ENCODE measurements around the gene OAF.

OAF gene

GRCh38 chr11:120191058-120191457 lies 19.8 kb upstream of the OAF start:
- Histone ChIP-seq H3K4me1 (peaks cover 24% of the 10 kb centered on the region), H3K27ac (no peak overlapping the region), H3K36me3 (no peaks in the 10 kb centered on the region)

DNA sequence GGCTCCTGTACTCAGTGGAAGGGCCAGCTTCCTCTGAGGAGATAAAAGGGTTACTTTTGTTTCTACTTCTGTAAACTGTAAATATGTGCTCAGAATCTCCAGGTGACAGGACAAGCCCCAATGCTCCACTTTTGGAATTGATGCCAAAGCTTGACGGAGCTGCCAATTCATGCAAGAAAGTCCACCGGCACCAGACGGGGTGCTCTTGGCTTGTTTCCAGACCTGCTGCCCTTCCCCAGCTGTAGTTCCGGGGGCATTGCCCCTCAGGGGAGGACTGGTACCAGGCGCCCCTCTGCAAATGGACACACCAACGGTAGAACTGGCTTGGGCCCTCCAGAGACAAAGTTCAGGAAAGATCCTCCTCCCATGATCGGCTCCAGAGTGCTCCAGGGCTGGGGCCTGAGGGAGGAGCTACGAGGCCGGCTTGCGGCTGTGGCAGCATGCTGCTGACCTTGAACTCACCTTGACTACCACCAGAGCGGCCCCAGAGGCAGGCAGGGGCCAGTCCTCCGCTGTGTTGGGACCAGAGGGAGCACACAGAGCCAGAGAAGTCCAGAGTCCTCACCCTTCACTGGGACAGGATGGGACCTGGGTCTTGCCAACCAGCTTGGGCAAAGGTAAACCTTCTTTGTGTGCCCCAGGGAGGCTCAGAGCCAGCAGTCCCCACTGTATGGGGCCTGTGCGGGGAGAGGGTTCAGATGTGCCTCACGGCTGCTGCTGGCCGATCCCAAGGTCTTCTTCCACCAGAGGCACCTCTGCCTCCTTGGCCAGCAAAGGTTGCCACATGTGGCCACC lies 17.8 kb upstream of the OAF start:
- no peak overlapping the region for H3K4me2 ChIP-seq
- peaks cover 5% of the 10 kb centered on the region; the same call in 1 of the 2 replicates for H3K27me3 ChIP-seq
- H3K4me3 ChIP-seq, result no peak overlapping the region

More at GRCh38 chr11:120191058-120191457, 19.8 kb upstream of the OAF start:
- H3K27me3 ChIP-seq, result no peaks in the 10 kb centered on the region
- H3K4me2 ChIP-seq, result no peak overlapping the region
- H3K9ac ChIP-seq, result no peak overlapping the region
- H4K20me1 ChIP-seq, result no peaks in the 10 kb centered on the region
- no peaks in the 10 kb centered on the region for H3K9me3 ChIP-seq
- no peak overlapping the region for H3K4me3 ChIP-seq
- no peak for TF ChIP-seq Cebpa-rat (IDR thresholded peaks at IDR 0.05)

DNA sequence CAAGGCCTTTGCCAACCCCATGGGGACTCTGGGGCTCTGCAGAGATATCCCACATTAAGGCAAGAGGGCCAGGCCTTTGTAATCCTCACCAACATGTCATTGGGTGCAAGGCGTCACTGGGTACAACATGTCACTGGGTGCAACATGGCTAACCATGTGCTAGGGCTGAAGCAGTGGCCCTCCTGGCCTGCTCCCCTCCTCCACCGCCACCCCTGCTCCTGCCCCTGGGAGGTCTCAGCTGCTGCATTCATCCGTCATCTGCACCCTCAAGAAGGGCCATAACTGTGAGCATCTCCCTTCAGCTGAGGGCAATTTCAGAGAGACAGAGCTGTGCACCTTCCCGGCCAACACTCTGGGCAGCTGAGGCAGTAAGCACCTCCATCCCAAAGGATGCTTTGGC lies 16.7 kb upstream of the OAF start:
- Histone ChIP-seq H4K20me1 (no peaks in the 10 kb centered on the region), H3K27ac (no peak overlapping the region), H3K4me2 (no peak overlapping the region), H3K27me3 (peaks cover 5% of the 10 kb centered on the region; the same call in 1 of the 2 replicates), H3K4me1 (peaks cover 11% of the 10 kb centered on the region; the same call in 1 of the 2 replicates), H3K4me3 (no peak overlapping the region), H3K9me3 (no peaks in the 10 kb centered on the region), H3K9ac (no peak overlapping the region), H3K36me3 (no peaks in the 10 kb centered on the region)
- TF ChIP-seq Cebpa-rat (IDR thresholded peaks at IDR 0.05), result no peak

More for the DNA sequence above, 17.8 kb upstream of the OAF start:
- no peak for TF ChIP-seq Cebpa-rat (IDR thresholded peaks at IDR 0.05)
- H3K9ac ChIP-seq, result no peak overlapping the region
- no peaks in the 10 kb centered on the region for H4K20me1 ChIP-seq
- no peaks in the 10 kb centered on the region for H3K9me3 ChIP-seq
- no peaks in the 10 kb centered on the region for H3K36me3 ChIP-seq
- peaks cover 11% of the 10 kb centered on the region; the same call in 1 of the 2 replicates for H3K4me1 ChIP-seq
- no peak overlapping the region for H3K27ac ChIP-seq

- Histone ChIP-seq H3K4me1 (peaks cover 16% of the 10 kb centered on the region; the same call in 1 of the 2 replicates), H3K4me2 (peak overlapping the region; percentile 13), H3K27ac (no peak overlapping the region), H4K20me1 (no peaks in the 10 kb centered on the region), H3K4me3 (no peak overlapping the region), H3K9ac (no peak overlapping the region), H3K36me3 (no peaks in the 10 kb centered on the region), H3K9me3 (no peaks in the 10 kb centered on the region), H3K27me3 (peaks cover 5% of the 10 kb centered on the region; the same call in 1 of the 2 replicates)
- no peak for TF ChIP-seq Cebpa-rat (IDR thresholded peaks at IDR 0.05)
These were observed 15.1 kb upstream of the OAF start for GRCh38 chr11:120195601-120196320.

GRCh38 chr11:120196826-120197225 lies 14.0 kb upstream of the OAF start:
- no peak for TF ChIP-seq Cebpa-rat (IDR thresholded peaks at IDR 0.05)
- Histone ChIP-seq H4K20me1 (no peaks in the 10 kb centered on the region), H3K27me3 (peaks cover 5% of the 10 kb centered on the region; the same call in 1 of the 2 replicates)

DNA sequence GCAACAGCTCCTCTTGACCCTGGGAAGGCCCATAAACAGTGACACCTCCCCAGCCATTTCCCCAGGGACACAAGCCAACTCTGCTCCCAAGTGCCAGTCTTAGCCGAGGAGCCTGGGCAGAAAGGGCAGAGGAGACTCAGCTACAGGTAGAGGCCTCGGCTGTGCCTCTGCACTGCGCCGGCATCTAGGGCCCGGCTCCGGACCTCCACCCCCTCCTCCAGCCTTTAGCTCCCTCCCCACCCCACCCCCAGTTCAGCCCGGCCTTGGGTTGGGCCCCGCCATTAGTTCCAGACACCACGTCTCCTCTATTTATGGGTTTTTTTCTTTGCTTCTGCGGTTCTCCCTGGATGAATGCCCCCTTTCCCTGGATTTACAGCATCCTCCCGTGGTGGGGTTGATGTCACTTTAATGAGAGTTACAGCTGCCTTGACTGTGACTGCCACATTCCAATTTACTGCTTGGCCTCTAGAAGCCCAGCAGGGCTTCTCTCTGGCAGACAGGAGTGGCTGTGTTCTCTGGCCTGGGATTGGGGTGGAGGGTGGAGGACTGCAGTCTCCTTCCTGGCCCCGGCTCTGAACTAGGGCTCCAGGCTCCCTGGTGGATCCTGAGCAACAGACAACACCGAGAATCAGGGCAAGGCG lies 13.5 kb upstream of the OAF start:
- Histone ChIP-seq H3K9ac (no peak overlapping the region), H3K27me3 (peaks cover 5% of the 10 kb centered on the region; the same call in 1 of the 2 replicates), H3K4me2 (no peak overlapping the region), H3K27ac (no peak overlapping the region), H3K36me3 (no peaks in the 10 kb centered on the region), H3K4me1 (peaks cover 17% of the 10 kb centered on the region; the same call in 1 of the 2 replicates), H3K9me3 (no peaks in the 10 kb centered on the region), H4K20me1 (no peaks in the 10 kb centered on the region), H3K4me3 (no peak overlapping the region)
- TF ChIP-seq Cebpa-rat (IDR thresholded peaks at IDR 0.05), result no peak

More at GRCh38 chr11:120196826-120197225, 14.0 kb upstream of the OAF start:
- no peak overlapping the region for H3K27ac ChIP-seq
- no peak overlapping the region for H3K9ac ChIP-seq
- H3K4me2 ChIP-seq, result no peak overlapping the region
- no peaks in the 10 kb centered on the region for H3K9me3 ChIP-seq
- H3K4me1 ChIP-seq, result peaks cover 13% of the 10 kb centered on the region; the same call in 1 of the 2 replicates
- no peak overlapping the region for H3K4me3 ChIP-seq
- no peaks in the 10 kb centered on the region for H3K36me3 ChIP-seq

DNA sequence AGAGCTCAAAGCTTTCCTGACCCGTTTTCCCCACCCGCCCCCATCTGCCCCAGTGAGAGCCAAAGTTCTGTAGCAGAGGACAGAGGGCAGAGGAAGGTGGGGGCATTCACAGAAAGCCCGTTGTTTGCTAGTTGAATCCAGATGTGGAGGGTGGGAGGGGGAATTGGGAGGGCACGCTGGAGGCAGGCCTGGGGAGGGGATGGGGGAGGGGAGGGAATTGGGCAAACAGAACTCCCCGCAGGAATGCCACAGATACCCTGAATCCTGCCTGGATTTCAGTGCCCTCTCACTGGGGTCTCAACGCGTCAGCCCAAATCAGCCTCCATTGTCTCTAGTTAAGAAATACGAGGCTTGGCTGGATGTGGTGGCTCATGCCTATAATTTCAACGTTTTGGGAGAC lies 12.9 kb upstream of the OAF start:
- Histone ChIP-seq H3K27me3 (peaks cover 5% of the 10 kb centered on the region; the same call in 1 of the 2 replicates), H3K4me2 (no peak overlapping the region), H3K27ac (no peak overlapping the region)

GRCh38 chr11:120198403-120198786 lies 12.4 kb upstream of the OAF start:
- TF ChIP-seq Cebpa-rat (IDR thresholded peaks at IDR 0.05), result no peak
- H3K36me3 ChIP-seq, result no peaks in the 10 kb centered on the region
- H3K27ac ChIP-seq, result no peak overlapping the region
- peaks cover 18% of the 10 kb centered on the region; the same call in 1 of the 2 replicates for H3K4me1 ChIP-seq
- no peak overlapping the region for H3K4me3 ChIP-seq
- no peaks in the 10 kb centered on the region for H3K9me3 ChIP-seq
- no peaks in the 10 kb centered on the region for H4K20me1 ChIP-seq
- no peak overlapping the region for H3K9ac ChIP-seq
- H3K4me2 ChIP-seq, result no peak overlapping the region
- H3K27me3 ChIP-seq, result peaks cover 5% of the 10 kb centered on the region; the same call in 1 of the 2 replicates

More for the DNA sequence above, 12.9 kb upstream of the OAF start:
- Histone ChIP-seq H3K9me3 (no peaks in the 10 kb centered on the region), H3K36me3 (no peaks in the 10 kb centered on the region), H3K4me3 (no peak overlapping the region), H3K9ac (no peak overlapping the region), H3K4me1 (peaks cover 18% of the 10 kb centered on the region; the same call in 1 of the 2 replicates), H4K20me1 (no peaks in the 10 kb centered on the region)
- TF ChIP-seq Cebpa-rat (IDR thresholded peaks at IDR 0.05), result no peak

- Histone ChIP-seq H3K27ac (no peak overlapping the region), H3K4me3 (no peak overlapping the region), H3K9ac (no peak overlapping the region), H4K20me1 (no peaks in the 10 kb centered on the region), H3K9me3 (no peaks in the 10 kb centered on the region), H3K36me3 (no peaks in the 10 kb centered on the region), H3K4me1 (peaks cover 18% of the 10 kb centered on the region; the same call in 1 of the 2 replicates), H3K4me2 (no peak overlapping the region), H3K27me3 (peaks cover 5% of the 10 kb centered on the region; the same call in 1 of the 2 replicates)
- TF ChIP-seq Cebpa-rat (IDR thresholded peaks at IDR 0.05), result no peak
These were observed 11.9 kb upstream of the OAF start for GRCh38 chr11:120198787-120199469.

Data from BLaER1 (cell line).